ENCODE results near the gene PPP4R4.

The PPP4R4 gene

GRCh38 chr14:94144765-94145164 lies 29.4 kb upstream of the PPP4R4 start:
- Histone ChIP-seq H3K27ac (ENCODE audit: low read depth, low read length) (no peak overlapping the region), H2AK5ac (ENCODE audit: low read length) (no peak overlapping the region), H3K18ac (ENCODE audit: low read length) (no peak overlapping the region), H3K4me3 (ENCODE audit: low read depth, low read length) (no peak overlapping the region), H3K23ac (ENCODE audit: low read length) (no peak overlapping the region), H4K12ac (ENCODE audit: low read depth, low read length) (no peak overlapping the region), H3K4ac (ENCODE audit: low read depth, low read length) (no peak overlapping the region), H3K4me2 (ENCODE audit: low read length) (no peak overlapping the region), H2BK12ac (ENCODE audit: low read length) (no peak overlapping the region), H3K27me3 (ENCODE audit: insufficient read depth, low read length) (no peaks in the 10 kb centered on the region), H4K8ac (ENCODE audit: low read depth, low read length) (peak overlapping the region; percentile 66), H3K14ac (ENCODE audit: low read length) (no peak overlapping the region), H4K91ac (ENCODE audit: low read depth, low read length) (no peak overlapping the region), H2BK120ac (ENCODE audit: insufficient read depth, low read length, poor library complexity) (no peak overlapping the region), H3K79me1 (ENCODE audit: low read length) (no peaks in the 10 kb centered on the region), H2AFZ (ENCODE audit: insufficient read depth, low read length, poor library complexity) (no peak overlapping the region), H3K9ac (ENCODE audit: low read length) (no peak overlapping the region), H3K9me3 (ENCODE audit: insufficient read depth, low read depth, low read length) (no peaks in the 10 kb centered on the region), H3K4me1 (ENCODE audit: control insufficient read depth in 1 of 2, insufficient read depth in 2 of 2, low read length in 2 of 2) (no peaks in the 10 kb centered on the region), H3K36me3 (ENCODE audit: control insufficient read depth in 1 of 2, insufficient read depth in 2 of 2, low read length in 2 of 2) (no peaks in the 10 kb centered on the region), H2BK5ac (ENCODE audit: low read depth, low read length, poor library complexity) (no peak overlapping the region), H3K79me2 (ENCODE audit: control insufficient read depth, insufficient read depth, low read length, poor library complexity) (no peaks in the 10 kb centered on the region)
- DNase-seq = no peak
- no CpG with 5 or more reads among the region's 1 CpG for WGBS (ENCODE audit: extremely low coverage, insufficient coverage, insufficient read length)

- Histone ChIP-seq H4K12ac (ENCODE audit: low read depth, low read length) (no peak overlapping the region), H3K27ac (ENCODE audit: low read depth, low read length) (no peak overlapping the region), H3K27me3 (ENCODE audit: insufficient read depth, low read length) (no peaks in the 10 kb centered on the region), H2BK120ac (ENCODE audit: insufficient read depth, low read length, poor library complexity) (no peak overlapping the region), H3K36me3 (ENCODE audit: control insufficient read depth in 1 of 2, insufficient read depth in 2 of 2, low read length in 2 of 2) (no peaks in the 10 kb centered on the region), H2AFZ (ENCODE audit: insufficient read depth, low read length, poor library complexity) (no peak overlapping the region), H2AK5ac (ENCODE audit: low read length) (no peak overlapping the region), H3K9me3 (ENCODE audit: insufficient read depth, low read depth, low read length) (no peaks in the 10 kb centered on the region), H3K4me1 (ENCODE audit: control insufficient read depth in 1 of 2, insufficient read depth in 2 of 2, low read length in 2 of 2) (no peaks in the 10 kb centered on the region), H3K23ac (ENCODE audit: low read length) (no peak overlapping the region), H4K91ac (ENCODE audit: low read depth, low read length) (no peak overlapping the region), H2BK5ac (ENCODE audit: low read depth, low read length, poor library complexity) (no peak overlapping the region), H3K18ac (ENCODE audit: low read length) (no peak overlapping the region), H3K79me2 (ENCODE audit: control insufficient read depth, insufficient read depth, low read length, poor library complexity) (no peaks in the 10 kb centered on the region), H2BK12ac (ENCODE audit: low read length) (no peak overlapping the region), H3K4me2 (ENCODE audit: low read length) (no peak overlapping the region), H3K9ac (ENCODE audit: low read length) (no peak overlapping the region), H3K14ac (ENCODE audit: low read length) (no peak overlapping the region), H3K4ac (ENCODE audit: low read depth, low read length) (no peak overlapping the region), H3K79me1 (ENCODE audit: low read length) (no peaks in the 10 kb centered on the region), H3K4me3 (ENCODE audit: low read depth, low read length) (no peak overlapping the region), H4K8ac (ENCODE audit: low read depth, low read length) (no peak overlapping the region)
- no peak for DNase-seq
- WGBS (ENCODE audit: extremely low coverage, insufficient coverage, insufficient read length) = no CpG with 5 or more reads among the region's 6 CpGs
These were observed 28.1 kb upstream of the PPP4R4 start for GRCh38 chr14:94145902-94146527.

GRCh38 chr14:94152676-94153075 lies 21.4 kb upstream of the PPP4R4 start:
- no peak overlapping the region for H2BK5ac ChIP-seq (ENCODE audit: low read depth, low read length, poor library complexity)
- no peaks in the 10 kb centered on the region for H3K79me1 ChIP-seq (ENCODE audit: low read length)
- H3K4ac ChIP-seq (ENCODE audit: low read depth, low read length) = no peak overlapping the region
- H3K4me3 ChIP-seq (ENCODE audit: low read depth, low read length) = no peak overlapping the region
- H4K12ac ChIP-seq (ENCODE audit: low read depth, low read length) = no peak overlapping the region
- no peak overlapping the region for H3K4me2 ChIP-seq (ENCODE audit: low read length)
- no peak overlapping the region for H3K23ac ChIP-seq (ENCODE audit: low read length)
- H2BK12ac ChIP-seq (ENCODE audit: low read length) = no peak overlapping the region
- no peaks in the 10 kb centered on the region for H3K79me2 ChIP-seq (ENCODE audit: control insufficient read depth, insufficient read depth, low read length, poor library complexity)
- no peak overlapping the region for H3K18ac ChIP-seq (ENCODE audit: low read length)
- H3K4me1 ChIP-seq (ENCODE audit: control insufficient read depth in 1 of 2, insufficient read depth in 2 of 2, low read length in 2 of 2) = no peaks in the 10 kb centered on the region
- H2AFZ ChIP-seq (ENCODE audit: insufficient read depth, low read length, poor library complexity) = no peak overlapping the region
- WGBS (ENCODE audit: extremely low coverage, insufficient coverage, insufficient read length) = no CpG with 5 or more reads among the region's 1 CpG
- H3K9ac ChIP-seq (ENCODE audit: low read length) = no peak overlapping the region
- no peak overlapping the region for H4K8ac ChIP-seq (ENCODE audit: low read depth, low read length)
- no peak for DNase-seq
- H3K9me3 ChIP-seq (ENCODE audit: insufficient read depth, low read depth, low read length) = peaks cover 5% of the 10 kb centered on the region
- no peak overlapping the region for H2BK120ac ChIP-seq (ENCODE audit: insufficient read depth, low read length, poor library complexity)
- H3K27me3 ChIP-seq (ENCODE audit: insufficient read depth, low read length) = no peaks in the 10 kb centered on the region
- H3K36me3 ChIP-seq (ENCODE audit: control insufficient read depth in 1 of 2, insufficient read depth in 2 of 2, low read length in 2 of 2) = no peaks in the 10 kb centered on the region
- no peak overlapping the region for H4K91ac ChIP-seq (ENCODE audit: low read depth, low read length)
- no peak overlapping the region for H2AK5ac ChIP-seq (ENCODE audit: low read length)
- no peak overlapping the region for H3K27ac ChIP-seq (ENCODE audit: low read depth, low read length)
- H3K14ac ChIP-seq (ENCODE audit: low read length) = no peak overlapping the region

- H3K18ac ChIP-seq (ENCODE audit: low read length) = no peak overlapping the region
- H4K91ac ChIP-seq (ENCODE audit: low read depth, low read length) = no peak overlapping the region
- H3K4ac ChIP-seq (ENCODE audit: low read depth, low read length) = no peak overlapping the region
- no peak overlapping the region for H4K8ac ChIP-seq (ENCODE audit: low read depth, low read length)
- H2AFZ ChIP-seq (ENCODE audit: insufficient read depth, low read length, poor library complexity) = no peak overlapping the region
- no peak overlapping the region for H3K27ac ChIP-seq (ENCODE audit: low read depth, low read length)
- no peak overlapping the region for H2AK5ac ChIP-seq (ENCODE audit: low read length)
- peaks cover 5% of the 10 kb centered on the region for H3K9me3 ChIP-seq (ENCODE audit: insufficient read depth, low read depth, low read length)
- DNase-seq = peak in 1 of 2 donors; percentile 10
- no peak overlapping the region for H2BK12ac ChIP-seq (ENCODE audit: low read length)
- H3K27me3 ChIP-seq (ENCODE audit: insufficient read depth, low read length) = no peaks in the 10 kb centered on the region
- no peak overlapping the region for H3K9ac ChIP-seq (ENCODE audit: low read length)
- no peak overlapping the region for H3K4me2 ChIP-seq (ENCODE audit: low read length)
- H2BK5ac ChIP-seq (ENCODE audit: low read depth, low read length, poor library complexity) = no peak overlapping the region
- H3K79me2 ChIP-seq (ENCODE audit: control insufficient read depth, insufficient read depth, low read length, poor library complexity) = no peaks in the 10 kb centered on the region
- H3K14ac ChIP-seq (ENCODE audit: low read length) = no peak overlapping the region
- H4K12ac ChIP-seq (ENCODE audit: low read depth, low read length) = no peak overlapping the region
- no peaks in the 10 kb centered on the region for H3K36me3 ChIP-seq (ENCODE audit: control insufficient read depth in 1 of 2, insufficient read depth in 2 of 2, low read length in 2 of 2)
- no peaks in the 10 kb centered on the region for H3K4me1 ChIP-seq (ENCODE audit: control insufficient read depth in 1 of 2, insufficient read depth in 2 of 2, low read length in 2 of 2)
- no peak overlapping the region for H2BK120ac ChIP-seq (ENCODE audit: insufficient read depth, low read length, poor library complexity)
- no peak overlapping the region for H3K23ac ChIP-seq (ENCODE audit: low read length)
- H3K4me3 ChIP-seq (ENCODE audit: low read depth, low read length) = no peak overlapping the region
- H3K79me1 ChIP-seq (ENCODE audit: low read length) = no peaks in the 10 kb centered on the region
- no CpG with 5 or more reads among the region's 6 CpGs for whole genome bisulfite sequencing (ENCODE audit: extremely low coverage, insufficient coverage, insufficient read length)
These were observed 20.3 kb upstream of the PPP4R4 start for GRCh38 chr14:94153750-94154342.
